H1 (cell line): ENCODE measurements around the gene MYO1A.
"Not testable (repeated sequence)": the region's sequence is repeated elsewhere in the genome, so short reads cannot be mapped to it uniquely, and the experiment has no call there.

ENCODE experiments used
- BRCA1 ChIP-seq: IDR thresholded peaks from 2 replicates; pipeline ENCODE4 v1.6.1; 2012; ENCODE audit warnings: low read depth, low read length, improper control_type of control experiment
- NRF1 ChIP-seq: IDR thresholded peaks from 2 replicates; pipeline ENCODE4 v1.6.1; 2011; ENCODE audit warnings: mild to moderate bottlenecking, low read depth, low read length, improper control_type of control experiment
- POLR2A ChIP-seq, 2 experiments: IDR thresholded peaks; 1 replicate in 1 of 2; 2 replicates in 1 of 2; pipeline ENCODE4 v1.6.1; 2011; ENCODE audit warnings: low read depth in 2 of 2, low read length in 2 of 2, mild to moderate bottlenecking in 2 of 2; ENCODE audit errors: control extremely low read depth in 1 of 2
- RXRA ChIP-seq: IDR thresholded peaks from 2 replicates; pipeline ENCODE4 v1.6.1; 2011; ENCODE audit warnings: low read depth, mild to moderate bottlenecking, low read length, moderate library complexity; ENCODE audit not compliant: insufficient read depth
- SUZ12 ChIP-seq: fragments of 200-600 bp; sonication (generic); IDR thresholded peaks from 2 replicates; pipeline ENCODE4 v1.6.1; 2012; ENCODE audit warnings: mild to moderate bottlenecking, inconsistent platforms, low read length, moderate library complexity, mixed read lengths

- TF ChIP-seq BRCA1; NRF1; SUZ12; RXRA; POLR2A (IDR thresholded peaks at IDR 0.05; ENCODE audit: control extremely low read depth in 1 of 2, low read depth in 2 of 2, low read length in 2 of 2): not testable (repeated sequence)
Measured at GRCh38 chr12:57022324-57022723, 27.6 kb downstream of the MYO1A start.
